HG03457 (cell line): ENCODE data around the gene SLC9A3.
A peak's percentile ranks its signal among the peaks of the same experiment; 100 is the strongest.

Source experiments
- ATAC-seq: cut with Tn5 transposase; IDR thresholded peaks from one replicate; pipeline ENCODE4 v1.9.1; 2021; ENCODE audit warnings: moderate number of reproducible peaks; ENCODE audit not compliant: unreplicated experiment

SLC9A3 gene

GRCh38 chr5:555058-555623, 30.9 kb upstream of the SLC9A3 start:
- no peak for ATAC-seq

GRCh38 chr5:554284-554988, 30.2 kb upstream of the SLC9A3 start:
- no peak for ATAC-seq

- no peak for ATAC-seq
Measured at GRCh38 chr5:553874-554273, 29.6 kb upstream of the SLC9A3 start.

- ATAC-seq, result no peak
Measured at GRCh38 chr5:551406-551805, 27.2 kb upstream of the SLC9A3 start.

- ATAC-seq, result no peak
Measured at GRCh38 chr5:549229-549628, 25.0 kb upstream of the SLC9A3 start.

- ATAC-seq, result no peak
Measured at GRCh38 chr5:548256-548655, 24.0 kb upstream of the SLC9A3 start.

GRCh38 chr5:547086-547924, 23.1 kb upstream of the SLC9A3 start:
- ATAC-seq, result no peak

- no peak for ATAC-seq
Measured at GRCh38 chr5:546376-546908, 22.2 kb upstream of the SLC9A3 start.

GRCh38 chr5:545641-546375, 21.6 kb upstream of the SLC9A3 start:
- ATAC-seq, result no peak

GRCh38 chr5:544675-545355, 20.6 kb upstream of the SLC9A3 start:
- no peak for ATAC-seq

GRCh38 chr5:543755-544674, 19.8 kb upstream of the SLC9A3 start:
- ATAC-seq, result peak; percentile 80

- ATAC-seq, result no peak
Measured at GRCh38 chr5:543351-543750, 19.1 kb upstream of the SLC9A3 start.

GRCh38 chr5:542319-543311, 18.4 kb upstream of the SLC9A3 start:
- ATAC-seq, result no peak

- no peak for ATAC-seq
Measured at GRCh38 chr5:541539-542318, 17.5 kb upstream of the SLC9A3 start.

GRCh38 chr5:540906-541538, 16.8 kb upstream of the SLC9A3 start:
- ATAC-seq, result no peak

GRCh38 chr5:540071-540905, 16.0 kb upstream of the SLC9A3 start:
- no peak for ATAC-seq
